GM21360 (cell line): Measurements from ENCODE around the gene PNMT.

ENCODE experiments used
- ATAC-seq: cut with Tn5 transposase; IDR thresholded peaks from one replicate; pipeline ENCODE4 v1.9.1; 2021; ENCODE audit warnings: mild to moderate bottlenecking, moderate library complexity; ENCODE audit not compliant: unreplicated experiment

Gene PNMT

GRCh38 chr17:39652587-39653315, 15.5 kb upstream of the PNMT start:
- ATAC-seq = no peak

- no peak for ATAC-seq
These were observed 15.0 kb upstream of the PNMT start for GRCh38 chr17:39653316-39653661.

GRCh38 chr17:39653662-39654331, 14.5 kb upstream of the PNMT start:
- no peak for ATAC-seq

GRCh38 chr17:39655105-39655504, 13.1 kb upstream of the PNMT start:
- ATAC-seq = no peak

- ATAC-seq = no peak
These were observed 9.9 kb upstream of the PNMT start for GRCh38 chr17:39658346-39658745.

GRCh38 chr17:39658760-39659159, 9.5 kb upstream of the PNMT start:
- no peak for ATAC-seq

GRCh38 chr17:39659279-39660010, 8.8 kb upstream of the PNMT start:
- no peak for ATAC-seq

GRCh38 chr17:39660011-39660360, 8.3 kb upstream of the PNMT start:
- ATAC-seq = no peak

GRCh38 chr17:39660397-39661385, 7.6 kb upstream of the PNMT start:
- ATAC-seq = no peak

- no peak for ATAC-seq
These were observed 6.3 kb upstream of the PNMT start for GRCh38 chr17:39661744-39662541.

- no peak for ATAC-seq
These were observed 5.5 kb upstream of the PNMT start for GRCh38 chr17:39662551-39663339.

- ATAC-seq = no peak
These were observed 4.9 kb upstream of the PNMT start for GRCh38 chr17:39663340-39663687.

- ATAC-seq = no peak
These were observed 4.3 kb upstream of the PNMT start for GRCh38 chr17:39663688-39664580.

- no peak for ATAC-seq
These were observed 3.4 kb upstream of the PNMT start, which contains the start of gene TCAP for GRCh38 chr17:39664581-39665561. Gene TCAP, plus strand, starts transcription at chr17:39665349. Its CDS starts 11 bp downstream, at chr17:39665360.

GRCh38 chr17:39665642-39666224, 2.5 kb upstream of the PNMT start:
- no peak for ATAC-seq

GRCh38 chr17:39666231-39666600, 2.0 kb upstream of the PNMT start:
- no peak for ATAC-seq
